Endothelial cell of umbilical vein (primary cell): ENCODE results near the gene ELMO1. TPM values are rescaled to one million over a fixed set of nuclear protein-coding genes. Genes with fewer than 3 reads are reported as not detected.

Experiments used
- BruUV-seq: library from RNA; stranded (reverse); fragments of 400-500 nt; replicated peaks from 2 replicates; lab custom pipeline; 2021; lab: Mats Ljungman, UMichigan
- CTCF ChIA-PET: fragments of 300-600, 350-600 bp; sonication (Branson Sonifier 250); formaldehyde crosslinking; loops from one replicate; lab custom pipeline; 2021; ENCODE audit warnings: antibody characterized with exemption, inconsistent platforms; lab: Charles Lee
- POLR2A ChIA-PET: fragments of 300-600, 350-600 bp; sonication (Branson Sonifier 250); formaldehyde crosslinking; loops from one replicate; lab custom pipeline; 2021; ENCODE audit warnings: antibody characterized with exemption, inconsistent platforms; lab: Charles Lee
- DNase-seq: peaks from one replicate; pipeline ENCODE4 v3.0.0-alpha.2; 2011; ENCODE audit warnings: low read depth, low spot score
- FAIRE-seq: peaks from 2 replicates; lab custom pipeline; 2011; peaks lifted over from hg19 to GRCh38; lab: Jason Lieb, UNC
- H2AFZ ChIP-seq: 2 replicates; pipeline ENCODE4 v1.6.0; 2012; ENCODE audit warnings: low read depth, low read length, control low read depth, inconsistent platforms
- H3K27ac ChIP-seq: 2 replicates; pipeline ENCODE4 v1.5.1; 2011; ENCODE audit warnings: low read depth, mild to moderate bottlenecking, control low read depth, low read length, moderate library complexity; ENCODE audit not compliant: insufficient read depth
- H3K27me3 ChIP-seq, 2 experiments: 2 replicates each; pipeline versions ENCODE4 v1.6.0 to v1.6.1; 2011; ENCODE audit warnings: low read length in 2 of 2, mixed read lengths in 1 of 2; ENCODE audit not compliant: control insufficient read depth in 2 of 2, insufficient read depth in 2 of 2
- H3K36me3 ChIP-seq, 2 experiments: 2 replicates in 1 of 2; 3 replicates in 1 of 2; pipeline ENCODE4 v1.5.1; 2011; ENCODE audit warnings: low read length in 2 of 2, mild to moderate bottlenecking in 1 of 2, moderate library complexity in 1 of 2; ENCODE audit not compliant: control insufficient read depth in 2 of 2, insufficient read depth in 2 of 2; ENCODE audit errors: extremely low read depth in 1 of 2
- H3K4me1 ChIP-seq: 3 replicates; pipeline ENCODE4 v1.5.1; 2011; ENCODE audit warnings: mild to moderate bottlenecking, low read length; ENCODE audit not compliant: control insufficient read depth, insufficient read depth; ENCODE audit errors: extremely low read depth
- H3K4me2 ChIP-seq: 2 replicates; pipeline ENCODE4 v1.6.1; 2011; ENCODE audit warnings: low read length, control low read depth, mixed read lengths; ENCODE audit not compliant: insufficient read depth
- H3K4me3 ChIP-seq, 3 experiments: fragments of 200-600 bp in 1 of 3; sonication (generic), shearing (Covaris generic) in 1 of 3; replicated peaks in 1 of 3; 2 replicates each; pipeline ENCODE4 v1.5.1; 2011 to 2016; ENCODE audit warnings: control low read depth in 3 of 3, low read length in 3 of 3, mild to moderate bottlenecking in 2 of 3, inconsistent platforms in 1 of 3, low read depth in 1 of 3, moderate library complexity in 1 of 3; ENCODE audit not compliant: insufficient read depth in 1 of 3
- H3K79me2 ChIP-seq: 2 replicates; pipeline ENCODE4 v1.6.0; 2012; ENCODE audit warnings: low read length, inconsistent platforms; ENCODE audit not compliant: control insufficient read depth, insufficient read depth
- H3K9ac ChIP-seq: replicated peaks from 2 replicates; pipeline ENCODE3; 2011; ENCODE audit warnings: low read length, control low read depth; ENCODE audit not compliant: insufficient read depth; ENCODE audit errors: extremely low read depth
- H3K9me1 ChIP-seq: replicated peaks from 3 replicates; pipeline ENCODE4 v1.6.0; 2011; ENCODE audit warnings: mild to moderate bottlenecking, low read length; ENCODE audit not compliant: control insufficient read depth, insufficient read depth; ENCODE audit errors: extremely low read depth
- H3K9me3 ChIP-seq: replicated peaks from 2 replicates; pipeline ENCODE4 v1.5.1; 2012; ENCODE audit warnings: low read length, inconsistent platforms; ENCODE audit not compliant: control insufficient read depth, insufficient read depth
- H4K20me1 ChIP-seq: replicated peaks from 2 replicates; pipeline ENCODE3; 2011; ENCODE audit warnings: mild to moderate bottlenecking, low read length; ENCODE audit not compliant: control insufficient read depth, insufficient read depth; ENCODE audit errors: extremely low read depth
- CTCF ChIP-seq, 2 donors: IDR thresholded peaks; 1 replicate in 1 of 2; 2 replicates in 1 of 2; pipeline ENCODE4 v1.5.1; 2011; ENCODE audit warnings: low read length in 2 of 2, mild to moderate bottlenecking in 2 of 2, moderate library complexity in 2 of 2, control low read depth in 1 of 2, inconsistent platforms in 1 of 2, low read depth in 1 of 2; ENCODE audit not compliant: insufficient read depth in 1 of 2; ENCODE audit errors: extremely low read depth in 1 of 2
- JUN ChIP-seq: IDR thresholded peaks from 2 replicates; pipeline ENCODE4 v1.6.1; 2011; ENCODE audit warnings: borderline replicate concordance, low read depth; ENCODE audit not compliant: insufficient read length, insufficient read depth
- MAX ChIP-seq: IDR thresholded peaks from 2 replicates; pipeline ENCODE4 v1.6.1; 2011; ENCODE audit not compliant: insufficient read depth, insufficient read length
- MYC ChIP-seq: IDR thresholded peaks from one replicate; pipeline ENCODE4 v1.6.1; 2011; ENCODE audit warnings: mild to moderate bottlenecking, low read depth, low read length
- dilution Hi-C: fragments of 300-500 bp; cut with MboI; formaldehyde crosslinking; loops from one replicate; pipeline ENCODE4 v1.15.0; 2019; ENCODE audit warnings: low sequenced_read_pairs; ENCODE audit not compliant: extremely low pct_ligation_motif_present
- intact Hi-C: fragments of 100-400 bp; cut with micrococcal nuclease; formaldehyde crosslinking; loops from one replicate; pipeline ENCODE4 v1.10.0; 2022
- polyA plus RNA-seq, 4 experiments: library from polyadenylated mRNA; depleted of rRNA in 3 of 4; stranded (reverse) in 3 of 4; unstranded in 1 of 4; fragments of >200 nt; gene quantifications; 2 replicates each; pipeline versions ENCODE4 v1.2.1 to v1.2.3, GENCODE V29; 2011 to 2012; ENCODE audit warnings: missing spikeins in 1 of 4
- total RNA-seq: library from RNA; stranded (reverse); gene quantifications from 2 replicates; pipeline ENCODE4 v1.2.3, GENCODE V29; 2021

Gene ELMO1
- total and polyA plus RNA-seq, 2 donors (not counting 3 experiments of a cell fraction or from before 2014, with no cell fraction given): 17.0 to 30.6 TPM

- POLR2A ChIA-PET: no interaction called here
Observed at GRCh38 chr7:36898186-36898585, 550.5 kb downstream of the ELMO1 start.

More at GRCh38 chr7:36898186-36898585, 550.5 kb downstream of the ELMO1 start:
- TF ChIP-seq MAX: no peak
- TF ChIP-seq MYC: no peak
- TF ChIP-seq JUN: no peak
- no peak for TF ChIP-seq CTCF (IDR thresholded peaks at IDR 0.05; ENCODE audit: extremely low read depth in 1 of 2, insufficient read depth in 1 of 2, low read depth in 1 of 2, low read length in 2 of 2)
- Histone ChIP-seq H3K27ac (no peak overlapping the region), H3K9me3 (no peaks in the 10 kb centered on the region), H3K27me3 (no peaks in the 10 kb centered on the region), H3K9ac (no peak overlapping the region), H2AFZ (no peak overlapping the region), H4K20me1 (no peaks in the 10 kb centered on the region), H3K79me2 (no peaks in the 10 kb centered on the region), H3K36me3 (peaks cover 0 to 4% of the 10 kb centered on the region in 2 experiments), H3K4me1 (no peaks in the 10 kb centered on the region), H3K9me1 (no peaks in the 10 kb centered on the region), H3K4me2 (no peak overlapping the region), H3K4me3 (no peak overlapping the region)
- FAIRE-seq (no peak), DNase-seq (no peak)
- no TSS peak for BruUV-seq
- dilution Hi-C loops (no loop called here), intact Hi-C loops (no loop called here)
- CTCF ChIA-PET: no interaction called here
